ENCODE measurements around the gene TNFAIP8.
"Not testable (repeated sequence)": the region's sequence is repeated elsewhere in the genome, so short reads cannot be mapped to it uniquely, and the experiment has no call there.

The TNFAIP8 gene

GRCh38 chr5:119411361-119412278 is 55.8 kb downstream of the TNFAIP8 start:
- DNase-seq (ENCODE audit: extremely low read depth, low read depth) = peak; percentile 61
- peak overlapping the region; percentile 44 for H3K4me3 ChIP-seq (replicated peaks; ENCODE audit: low read depth, low read length)
- peak; percentile 88 for TF ChIP-seq CTCF (IDR thresholded peaks at IDR 0.05; ENCODE audit: low read depth, low read length, missing control alignments)

GRCh38 chr5:119412279-119413227 is 56.7 kb downstream of the TNFAIP8 start:
- peak overlapping the region; percentile 44 for H3K4me3 ChIP-seq (replicated peaks; ENCODE audit: low read depth, low read length)
- no peak for DNase-seq (ENCODE audit: extremely low read depth, low read depth)
- no peak for TF ChIP-seq CTCF (IDR thresholded peaks at IDR 0.05; ENCODE audit: low read depth, low read length, missing control alignments)

GRCh38 chr5:119414124-119414734 is 58.4 kb downstream of the TNFAIP8 start:
- not testable (repeated sequence) for H3K4me3 ChIP-seq (replicated peaks; ENCODE audit: low read depth, low read length); DNase-seq (ENCODE audit: extremely low read depth, low read depth)

- H3K4me3 ChIP-seq (replicated peaks; ENCODE audit: low read depth, low read length) = no peak overlapping the region
- peak; percentile 44 for DNase-seq (ENCODE audit: extremely low read depth, low read depth)
- no peak for TF ChIP-seq CTCF (IDR thresholded peaks at IDR 0.05; ENCODE audit: low read depth, low read length, missing control alignments)
Measured at GRCh38 chr5:119417891-119418605, 62.2 kb downstream of the TNFAIP8 start.

GRCh38 chr5:119418606-119419100 is 62.8 kb downstream of the TNFAIP8 start:
- DNase-seq (ENCODE audit: extremely low read depth, low read depth) = no peak
- TF ChIP-seq CTCF (IDR thresholded peaks at IDR 0.05; ENCODE audit: low read depth, low read length, missing control alignments) = no peak
- H3K4me3 ChIP-seq (replicated peaks; ENCODE audit: low read depth, low read length) = no peak overlapping the region

GRCh38 chr5:119420169-119420568 is 64.3 kb downstream of the TNFAIP8 start:
- no peak for DNase-seq (ENCODE audit: extremely low read depth, low read depth)
- no peak overlapping the region for H3K4me3 ChIP-seq (replicated peaks; ENCODE audit: low read depth, low read length)
- no peak for TF ChIP-seq CTCF (IDR thresholded peaks at IDR 0.05; ENCODE audit: low read depth, low read length, missing control alignments)

All from HFF-Myc (cell line).